H1 (cell line): Measurements from ENCODE around the gene OR1S1. TPM values are rescaled to one million over a fixed set of nuclear protein-coding genes. Genes with fewer than 3 reads are reported as not detected.

ENCODE experiments used
- CTCF ChIA-PET: fragments of 300-600 bp; sonication (Branson Sonifier 250); formaldehyde crosslinking; loops from one replicate; lab custom pipeline; 2021; ENCODE audit not compliant: partially characterized antibody; lab: Charles Lee
- POLR2A ChIA-PET: fragments of 300-600 bp; sonication (Branson Sonifier 250); formaldehyde crosslinking; loops from one replicate; lab custom pipeline; 2021; ENCODE audit warnings: inconsistent platforms; ENCODE audit not compliant: partially characterized antibody; lab: Charles Lee
- DNase-seq, 2 experiments: peaks; one replicate each; pipeline versions ENCODE4 v3.0.0 to v3.0.0-alpha.2; 2010 to 2022; ENCODE audit warnings: low spot score in 2 of 2, low read depth in 1 of 2, mixed read lengths in 1 of 2
- FAIRE-seq: peaks from 2 replicates; lab custom pipeline; 2011; peaks lifted over from hg19 to GRCh38; lab: Jason Lieb, UNC
- H2AFZ ChIP-seq: 2 replicates; pipeline ENCODE4 v1.8.1; 2012; ENCODE audit warnings: low read length, inconsistent platforms
- H2AK5ac ChIP-seq: 2 replicates; pipeline ENCODE4 v1.6.1; 2013; ENCODE audit warnings: low read depth, low read length
- H2BK120ac ChIP-seq: replicated peaks from 2 replicates; pipeline ENCODE3; 2013; ENCODE audit warnings: low read depth, low read length, inconsistent platforms
- H2BK12ac ChIP-seq: 2 replicates; pipeline ENCODE4 v1.6.1; 2013; ENCODE audit warnings: low read depth, low read length
- H2BK15ac ChIP-seq: 2 replicates; pipeline ENCODE4 v1.6.1; 2013; ENCODE audit warnings: low read length
- H2BK20ac ChIP-seq: 2 replicates; pipeline ENCODE4 v1.6.1; 2013; ENCODE audit warnings: low read length
- H2BK5ac ChIP-seq: 2 replicates; pipeline ENCODE4 v1.6.1; 2013; ENCODE audit warnings: low read depth, low read length
- H3K14ac ChIP-seq: 2 replicates; pipeline ENCODE4 v1.6.1; 2013; ENCODE audit warnings: inconsistent platforms; ENCODE audit not compliant: insufficient read length
- H3K18ac ChIP-seq: 2 replicates; pipeline ENCODE4 v1.6.1; 2013; ENCODE audit warnings: low read length; ENCODE audit errors: extremely low read depth
- H3K23ac ChIP-seq: 2 replicates; pipeline ENCODE4 v1.6.1; 2013; ENCODE audit warnings: inconsistent platforms; ENCODE audit not compliant: insufficient read length
- H3K23me2 ChIP-seq: 2 replicates; pipeline ENCODE4 v1.6.1; 2013; ENCODE audit warnings: low read depth, low read length
- H3K27ac ChIP-seq: 2 replicates; pipeline ENCODE4 v1.6.1; 2011; ENCODE audit warnings: low read depth, low read length, inconsistent platforms
- H3K27me3 ChIP-seq, 4 experiments: replicated peaks in 1 of 4; 1 replicate in 1 of 4; 2 replicates in 3 of 4; pipeline versions ENCODE4 v1.6.1 to v1.8.1; 2011 to 2013; ENCODE audit warnings: low read length in 3 of 4, mild to moderate bottlenecking in 3 of 4, inconsistent platforms in 2 of 4, mixed read lengths in 2 of 4, moderate library complexity in 1 of 4; ENCODE audit not compliant: control insufficient read depth in 3 of 4, insufficient read depth in 3 of 4; ENCODE audit errors: extremely low read depth in 1 of 4
- H3K36me3 ChIP-seq, 4 experiments: 2 replicates each; pipeline versions ENCODE4 v1.6.1 to v1.8.1; 2011 to 2013; ENCODE audit warnings: mild to moderate bottlenecking in 4 of 4, low read length in 3 of 4, moderate library complexity in 2 of 4, control low read depth in 1 of 4, inconsistent platforms in 1 of 4; ENCODE audit not compliant: insufficient read depth in 4 of 4, control insufficient read depth in 2 of 4
- H3K4ac ChIP-seq: replicated peaks from 2 replicates; pipeline ENCODE3; 2013; ENCODE audit warnings: low read length, low read depth, mixed read lengths, inconsistent platforms; ENCODE audit not compliant: insufficient read length
- H3K4me1 ChIP-seq, 4 experiments: replicated peaks in 1 of 4; 1 replicate in 1 of 4; 2 replicates in 3 of 4; pipeline versions ENCODE4 v1.6.1 to v1.8.1; 2011 to 2013; ENCODE audit warnings: low read length in 3 of 4, inconsistent platforms in 2 of 4, mixed read lengths in 1 of 4; ENCODE audit not compliant: insufficient read depth in 4 of 4, control insufficient read depth in 3 of 4
- H3K4me2 ChIP-seq, 2 experiments: 2 replicates each; pipeline versions ENCODE4 v1.6.1 to v1.8.1; 2011 to 2013; ENCODE audit warnings: low read depth in 2 of 2, low read length in 2 of 2, control low read depth in 1 of 2, inconsistent platforms in 1 of 2, mild to moderate bottlenecking in 1 of 2; ENCODE audit not compliant: insufficient read depth in 1 of 2
- H3K4me3 ChIP-seq, 4 experiments: fragments of 200-600, 300-600 bp in 1 of 4; sonication (generic), shearing (Covaris generic), sonication (Bioruptor Twin) in 1 of 4; 2 replicates each; pipeline versions ENCODE4 v1.5.1 to v1.8.1; 2011 to 2016; ENCODE audit warnings: low read length in 4 of 4, low read depth in 3 of 4, control low read depth in 2 of 4, inconsistent platforms in 2 of 4, mild to moderate bottlenecking in 2 of 4, mixed read lengths in 1 of 4, moderate library complexity in 1 of 4; ENCODE audit not compliant: insufficient read depth in 2 of 4; ENCODE audit errors: extremely low read depth in 1 of 4
- H3K56ac ChIP-seq: replicated peaks from 2 replicates; pipeline ENCODE3; 2013; ENCODE audit warnings: low read depth, mild to moderate bottlenecking, mixed read lengths, low read length, inconsistent platforms; ENCODE audit not compliant: insufficient read length
- H3K79me1 ChIP-seq: 2 replicates; pipeline ENCODE4 v1.6.1; 2013; ENCODE audit warnings: low read depth, low read length, control low read depth
- H3K79me2 ChIP-seq, 2 experiments: 2 replicates each; pipeline versions ENCODE4 v1.6.1 to v1.8.1; 2012 to 2013; ENCODE audit warnings: low read length in 2 of 2, mild to moderate bottlenecking in 2 of 2, inconsistent platforms in 1 of 2; ENCODE audit not compliant: insufficient read depth in 2 of 2, control insufficient read depth in 1 of 2
- H3K9ac ChIP-seq, 4 experiments: replicated peaks in 1 of 4; 1 replicate in 1 of 4; 2 replicates in 3 of 4; pipeline versions ENCODE4 v1.6.1 to v1.8.1; 2011 to 2013; ENCODE audit warnings: low read depth in 3 of 4, low read length in 3 of 4, control low read depth in 2 of 4, mild to moderate bottlenecking in 2 of 4, moderate library complexity in 2 of 4, inconsistent platforms in 1 of 4; ENCODE audit errors: extremely low read depth in 1 of 4
- H3K9me3 ChIP-seq, 2 experiments: 2 replicates each; pipeline versions ENCODE4 v1.6.1 to v1.8.1; 2012 to 2013; ENCODE audit warnings: mild to moderate bottlenecking in 2 of 2, moderate library complexity in 2 of 2, control low read depth in 1 of 2, inconsistent platforms in 1 of 2, low read depth in 1 of 2, low read length in 1 of 2, mixed read lengths in 1 of 2; ENCODE audit not compliant: insufficient read depth in 2 of 2
- H4K20me1 ChIP-seq, 2 experiments: replicated peaks in 1 of 2; 2 replicates each; pipeline versions ENCODE3 to v1.8.1; 2011 to 2013; ENCODE audit warnings: inconsistent platforms in 2 of 2, low read length in 2 of 2, mild to moderate bottlenecking in 1 of 2; ENCODE audit not compliant: insufficient read depth in 2 of 2, control insufficient read depth in 1 of 2
- H4K5ac ChIP-seq: 2 replicates; pipeline ENCODE4 v1.6.1; 2013; ENCODE audit warnings: low read length, low read depth, mixed read lengths, inconsistent platforms; ENCODE audit not compliant: insufficient read length
- H4K8ac ChIP-seq: 2 replicates; pipeline ENCODE4 v1.8.0; 2013; ENCODE audit warnings: mild to moderate bottlenecking, moderate library complexity, low read length, inconsistent platforms; ENCODE audit not compliant: insufficient read depth; ENCODE audit errors: extremely low read depth
- H4K91ac ChIP-seq: replicated peaks from 2 replicates; pipeline ENCODE3; 2013; ENCODE audit warnings: low read length, mixed read lengths, inconsistent platforms; ENCODE audit not compliant: insufficient read length
- ATF3 ChIP-seq: IDR thresholded peaks from 2 replicates; pipeline ENCODE4 v1.6.1; 2011; ENCODE audit warnings: low read depth, mild to moderate bottlenecking, low read length; ENCODE audit not compliant: insufficient read depth
- EZH2 ChIP-seq: fragments of 200-600 bp; sonication (generic); IDR thresholded peaks from 2 replicates; pipeline ENCODE4 v1.7.1; 2012; ENCODE audit warnings: low read depth, mild to moderate bottlenecking, moderate library complexity, low read length, inconsistent platforms; ENCODE audit not compliant: severe bottlenecking
- FOSL1 ChIP-seq: IDR thresholded peaks from 2 replicates; pipeline ENCODE4 v1.6.1; 2011; ENCODE audit warnings: mild to moderate bottlenecking, low read depth, low read length, moderate library complexity; ENCODE audit not compliant: insufficient read depth
- SP1 ChIP-seq: IDR thresholded peaks from 2 replicates; pipeline ENCODE4 v1.6.1; 2011; ENCODE audit warnings: low read depth, low read length
- SP2 ChIP-seq: IDR thresholded peaks from 2 replicates; pipeline ENCODE4 v1.6.1; 2012; ENCODE audit warnings: mild to moderate bottlenecking, low read length, inconsistent platforms
- SP4 ChIP-seq: IDR thresholded peaks from 2 replicates; pipeline ENCODE4 v1.6.1; 2012; ENCODE audit warnings: low read length, inconsistent platforms
- WGBS, 2 experiments: shearing (Covaris generic) in 1 of 2; methylation state at CpG; one replicate each; pipeline versions ENCODE4 v1.1.6 to v1.1.7; 2013 to 2015; ENCODE audit warnings: low lambda C conversion rate in 2 of 2, mixed read lengths in 2 of 2, inconsistent platforms in 1 of 2, low coverage in 1 of 2, missing lambda C conversion rate in 1 of 2; ENCODE audit not compliant: insufficient replicate concordance in 2 of 2, insufficient coverage in 1 of 2, insufficient read length in 1 of 2; ENCODE audit errors: extremely low coverage in 1 of 2, missing lambda C conversion rate in 1 of 2; 5-methylcytosine and 5-hydroxymethylcytosine counted together
- polyA plus RNA-seq, 7 experiments: library from polyadenylated mRNA; depleted of rRNA in 3 of 7; stranded (reverse) in 5 of 7; unstranded in 2 of 7; fragments of >200 nt in 5 of 7; fragments of 200-250 nt in 2 of 7; gene quantifications; 1 replicate in 5 of 7; 2 replicates in 1 of 7; 4 replicates in 1 of 7; pipeline versions ENCODE4 v1.2.1 to v1.2.3, GENCODE V29; 2011 to 2013; ENCODE audit warnings: missing spikeins in 2 of 7, mixed read lengths in 2 of 7
- total RNA-seq: library from RNA; stranded (reverse); fragmentation: NEBNext Ultra II Directional; extraction: Animal tissue kit (Norgen Biotek cat#: 25700); gene quantifications from 2 replicates; pipeline ENCODE4 v1.2.1, GENCODE V29; 2021
- TF ChIP-seq, protein P1 (sequence below): IDR thresholded peaks from 2 replicates; pipeline ENCODE4 v1.6.1; 2012; ENCODE audit warnings: inconsistent platforms

OR1S1 gene
- total and polyA plus RNA-seq, 2 of the 8 experiments (the other 6 are each of a cell fraction or from before 2014, with no cell fraction given), result not detected

- CTCF ChIA-PET, result no interaction called here
Observed at GRCh38 chr11:58164389-58164788, 48.1 kb upstream of the OR1S1 start.

More at GRCh38 chr11:58164389-58164788, 48.1 kb upstream of the OR1S1 start:
- no peak overlapping the region for H3K4me2 ChIP-seq
- WGBS, 2 experiments, result 77% methylated on average over 4 of the region's 4 CpGs; no CpG with 5 or more reads in 1 of the 2 experiments
- POLR2A ChIA-PET, result no interaction called here
- no peak overlapping the region for H3K4ac ChIP-seq
- no peaks in the 10 kb centered on the region for H3K79me1 ChIP-seq
- no peak overlapping the region for H4K91ac ChIP-seq
- no peak overlapping the region for H4K8ac ChIP-seq
- H3K27ac ChIP-seq, result no peak overlapping the region
- H3K9ac ChIP-seq, result no peak overlapping the region
- no peak overlapping the region for H3K18ac ChIP-seq
- H3K23me2 ChIP-seq, result no peaks in the 10 kb centered on the region
- no peaks in the 10 kb centered on the region for H3K4me1 ChIP-seq
- H3K27me3 ChIP-seq, result no peaks in the 10 kb centered on the region
- H2BK12ac ChIP-seq, result no peak overlapping the region
- H3K79me2 ChIP-seq, result no peaks in the 10 kb centered on the region
- TF ChIP-seq EZH2, result no peak
- TF ChIP-seq SP4, result no peak
- TF ChIP-seq, protein P1, sequence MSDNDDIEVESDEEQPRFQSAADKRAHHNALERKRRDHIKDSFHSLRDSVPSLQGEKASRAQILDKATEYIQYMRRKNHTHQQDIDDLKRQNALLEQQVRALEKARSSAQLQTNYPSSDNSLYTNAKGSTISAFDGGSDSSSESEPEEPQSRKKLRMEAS, result no peak
- no peak for TF ChIP-seq SP1
- TF ChIP-seq ATF3, result no peak
- TF ChIP-seq FOSL1, result no peak
- TF ChIP-seq SP2, result no peak
- FAIRE-seq, result no peak
- H3K9me3 ChIP-seq, result peaks cover 0 to 7% of the 10 kb centered on the region in 2 experiments; a peak in 1 of 4 replicates
- DNase-seq, result no peak
- no peak overlapping the region for H2AK5ac ChIP-seq
- H2AFZ ChIP-seq, result no peak overlapping the region
- no peak overlapping the region for H2BK120ac ChIP-seq
- no peaks in the 10 kb centered on the region for H3K36me3 ChIP-seq
- H3K56ac ChIP-seq, result no peak overlapping the region
- no peak overlapping the region for H3K4me3 ChIP-seq
- no peak overlapping the region for H2BK5ac ChIP-seq
- H4K20me1 ChIP-seq, result no peaks in the 10 kb centered on the region
- H2BK20ac ChIP-seq, result no peak overlapping the region
- no peak overlapping the region for H4K5ac ChIP-seq
- H3K14ac ChIP-seq, result no peak overlapping the region
- no peak overlapping the region for H2BK15ac ChIP-seq
- no peak overlapping the region for H3K23ac ChIP-seq
